GM19452 (cell line): Measurements from ENCODE around the gene ZNF850.
A peak's percentile ranks its signal among the peaks of the same experiment; 100 is the strongest.

Source experiments
- ATAC-seq: cut with Tn5 transposase; IDR thresholded peaks from one replicate; pipeline ENCODE4 v1.9.1; 2021; ENCODE audit not compliant: unreplicated experiment

Gene ZNF850

DNA sequence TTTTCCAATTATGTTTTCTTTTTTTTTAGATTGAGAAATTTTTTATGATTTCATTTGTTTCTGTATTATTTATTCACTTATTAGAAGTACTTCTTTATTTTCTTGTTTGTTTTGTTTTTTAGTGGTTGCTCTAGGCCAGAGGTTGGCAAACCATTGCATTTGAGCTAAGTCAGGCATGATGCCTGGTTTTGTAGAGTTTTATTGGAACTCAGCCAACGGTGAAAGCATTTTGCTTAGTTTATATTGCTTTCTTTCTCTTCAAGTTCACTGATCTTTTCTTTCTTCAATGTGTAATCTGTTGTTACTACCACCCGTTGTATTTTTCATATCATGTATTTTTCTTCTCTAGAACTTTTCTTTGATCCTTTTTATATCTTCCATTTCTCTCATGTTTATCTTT, 65.5 kb downstream of the ZNF850 start:
- ATAC-seq, result no peak

DNA sequence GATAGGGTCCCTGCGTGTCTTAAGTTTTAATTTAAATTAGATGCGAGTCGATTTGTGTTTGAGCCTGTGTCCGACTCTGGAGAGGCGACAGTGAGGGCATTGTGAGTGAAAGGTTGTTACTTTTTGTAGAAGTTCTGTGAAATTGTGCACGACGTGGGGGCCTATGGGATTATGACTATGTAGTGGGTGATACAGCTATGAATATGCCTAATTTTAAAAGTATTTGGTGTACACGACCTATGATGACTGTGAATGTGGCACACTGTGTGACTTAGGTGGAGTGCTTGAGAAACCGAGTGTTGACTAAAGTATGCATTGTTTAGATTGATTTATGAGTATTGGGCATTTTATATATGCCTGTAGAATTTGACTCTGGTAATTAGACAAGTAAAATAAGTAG, 84.5 kb downstream of the ZNF850 start:
- no peak for ATAC-seq

DNA sequence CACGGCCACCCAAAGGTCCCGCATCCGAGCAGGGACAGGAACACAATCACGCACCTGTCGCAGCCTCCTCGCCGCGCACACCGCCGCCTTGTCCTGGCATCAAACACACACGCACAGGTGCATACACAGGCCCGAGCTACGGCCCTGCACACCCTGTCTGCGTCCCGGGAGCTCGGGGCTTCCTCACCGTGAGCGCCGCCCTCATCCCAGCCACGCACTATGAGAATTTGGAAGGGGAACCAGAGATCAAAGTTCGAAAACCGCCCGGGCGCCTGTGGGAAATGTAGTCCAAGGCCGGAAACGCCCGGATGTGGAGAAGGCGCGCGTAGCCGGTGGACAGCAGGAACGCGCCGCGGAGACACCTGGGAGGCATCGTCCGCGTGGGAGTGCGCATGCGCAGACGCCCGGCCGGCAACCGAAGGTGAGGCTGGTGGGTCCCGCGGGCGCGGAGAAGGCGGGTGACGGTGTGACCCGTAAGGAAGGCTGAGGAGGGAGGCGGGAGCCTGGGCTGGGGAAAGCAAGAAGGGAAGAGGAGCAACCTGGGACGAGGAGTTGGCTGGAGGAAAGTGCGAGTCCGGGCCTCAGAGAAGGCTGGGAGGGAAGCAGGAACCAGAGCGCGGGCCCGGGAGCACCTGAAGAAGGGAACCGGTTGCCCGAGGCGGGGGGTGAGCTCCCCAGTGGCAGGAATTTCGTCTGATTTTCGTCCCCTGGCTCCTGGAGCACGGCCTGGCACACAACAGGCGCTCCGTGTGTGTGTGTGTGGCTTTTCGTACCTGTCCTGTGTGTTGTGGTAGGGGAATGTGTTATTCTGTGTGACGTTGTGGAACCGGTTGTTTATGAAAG, 85.2 kb downstream of the ZNF850 start, which contains the start of gene ZNF567:
Gene ZNF567 (plus strand): TSS at position 399 of the 843 bp plus-strand sequence. CDS start 7,256 bp downstream, outside the sequence.
- ATAC-seq, result peak; percentile 83

DNA sequence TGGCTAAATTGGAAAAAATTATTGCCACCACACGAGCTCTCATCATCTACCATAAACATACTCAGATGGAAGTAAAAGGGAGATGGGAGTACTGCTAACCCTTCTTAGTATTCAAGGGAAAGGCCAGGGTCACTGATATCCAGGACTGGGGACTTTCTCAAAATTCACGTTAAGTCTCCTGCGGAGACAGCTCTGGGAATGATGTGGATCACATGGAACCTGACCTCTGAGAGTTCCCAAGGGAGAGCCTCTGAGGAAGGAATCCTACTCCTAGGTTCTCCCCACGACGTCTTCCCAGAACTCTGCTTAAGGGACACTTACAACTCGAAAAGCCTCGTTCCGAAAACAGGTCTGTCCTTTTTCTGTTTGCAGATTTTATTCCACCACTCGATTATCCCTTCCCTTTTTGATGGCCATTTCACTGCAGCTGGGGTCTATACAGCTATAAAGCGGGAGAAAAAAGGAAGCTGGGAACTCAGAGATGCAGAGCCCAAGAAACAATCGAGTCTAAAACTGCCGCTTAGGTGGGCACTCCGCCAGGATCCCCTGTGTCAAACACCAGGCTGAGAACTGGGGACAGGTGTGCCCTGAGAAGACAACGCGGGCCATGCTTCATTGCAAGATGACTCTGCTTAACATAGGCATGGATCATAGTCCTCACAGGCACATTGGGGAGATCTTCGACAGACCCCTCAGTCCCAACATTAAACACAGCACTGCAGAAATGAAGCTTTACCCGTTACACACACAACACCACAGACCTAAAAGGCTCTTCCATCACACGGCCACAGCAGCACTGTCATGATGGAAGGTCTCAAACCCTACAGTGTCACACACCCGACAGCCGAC, 86.0 kb downstream of the ZNF850 start:
- peak; percentile 10 for ATAC-seq

- no peak for ATAC-seq
Measured at GRCh38 chr19:36685835-36686234, 86.8 kb downstream of the ZNF850 start.

GRCh38 chr19:36679455-36679854, 93.2 kb downstream of the ZNF850 start:
- no peak for ATAC-seq

DNA sequence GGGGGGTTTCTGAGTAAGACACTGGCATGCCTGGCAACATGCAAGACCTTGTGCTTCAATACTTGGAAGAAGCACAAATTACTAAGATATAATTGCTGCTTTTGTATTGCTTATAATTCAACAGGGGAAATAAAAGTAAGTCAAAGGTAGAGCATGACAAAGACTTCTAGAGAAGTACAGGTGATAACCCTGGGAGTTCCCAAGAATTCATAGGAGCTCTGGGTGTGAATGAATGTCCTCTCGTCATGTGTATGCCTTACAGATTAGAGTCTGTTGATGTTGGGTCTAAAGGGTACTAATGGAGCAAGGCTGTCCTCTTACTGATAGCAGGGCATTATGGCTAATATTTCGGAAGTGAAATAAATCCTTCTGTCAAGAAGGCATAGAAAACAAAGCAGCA, 98.4 kb downstream of the ZNF850 start:
- ATAC-seq, result no peak

DNA sequence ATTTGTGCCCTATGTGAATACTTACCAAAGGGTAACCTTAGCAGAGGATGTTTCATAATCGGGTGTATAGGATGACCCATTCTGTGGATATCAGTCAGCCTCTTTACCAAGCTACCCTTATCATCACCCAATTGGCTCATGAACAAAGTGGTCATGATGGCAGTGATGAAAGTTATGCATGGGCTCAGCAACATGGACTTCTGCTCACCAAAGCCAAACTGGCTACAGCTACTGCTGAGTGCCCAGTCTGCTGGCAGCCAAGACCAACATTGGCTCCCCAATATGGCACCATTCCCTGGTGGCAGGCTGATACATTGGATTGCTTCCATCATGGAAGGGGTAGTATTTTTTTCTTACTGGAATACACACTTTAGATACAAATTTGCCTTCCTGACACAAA, 100.2 kb downstream of the ZNF850 start:
- ATAC-seq, result no peak

DNA sequence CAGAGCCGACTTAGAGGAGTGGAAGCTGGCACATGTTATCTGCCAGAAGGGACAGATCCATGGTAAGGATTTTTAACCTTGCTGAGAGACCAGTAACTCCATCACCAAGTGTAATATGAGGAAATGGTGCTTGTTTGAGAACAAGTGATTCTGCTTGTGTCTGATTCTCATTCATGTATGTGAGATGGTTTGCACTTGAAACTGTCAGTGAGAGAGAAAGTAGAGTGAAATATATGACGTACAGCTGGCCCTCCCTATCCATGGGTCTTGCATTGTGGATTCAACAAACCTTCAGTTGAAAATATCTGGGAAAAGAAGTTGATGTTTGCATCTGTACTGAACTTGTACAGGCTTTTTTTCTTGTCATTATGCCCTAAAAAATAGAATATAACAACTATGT, 104.0 kb downstream of the ZNF850 start:
- ATAC-seq, result no peak

DNA sequence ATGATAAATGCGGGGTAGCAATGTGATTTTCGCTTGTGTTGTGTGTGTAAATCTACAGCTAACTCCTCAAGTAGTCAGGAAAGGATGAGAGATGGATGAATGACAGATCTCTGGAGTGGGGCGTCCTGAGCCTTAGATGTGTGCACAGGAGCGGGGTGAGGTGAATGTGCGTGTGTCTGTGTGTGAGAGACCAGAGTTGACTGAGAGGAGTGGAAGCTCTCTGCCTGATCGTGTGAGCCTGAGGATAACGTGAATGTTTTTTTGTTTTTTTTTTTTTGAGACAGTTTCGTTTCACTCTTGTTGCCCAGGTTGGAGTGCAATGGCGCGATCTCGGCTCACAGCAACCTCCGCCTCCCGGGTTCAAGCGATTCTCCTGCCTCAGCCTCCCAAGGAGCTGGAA, 106.8 kb downstream of the ZNF850 start:
- ATAC-seq, result no peak
